GM18870 (cell line): ENCODE measurements around the gene DIMT1.

Experiments used
- ATAC-seq: cut with Tn5 transposase; IDR thresholded peaks from one replicate; pipeline ENCODE4 v1.9.1; 2021; ENCODE audit warnings: moderate library complexity; ENCODE audit not compliant: unreplicated experiment

Gene DIMT1

GRCh38 chr5:62403411-62404250 is at the start of gene DIMT1:
Gene DIMT1, minus strand, starts transcription at chr5:62403905. Its CDS starts 133 bp downstream, at chr5:62403772.
- ATAC-seq, result peak; percentile 95

GRCh38 chr5:62450259-62450658 is 46.6 kb upstream of the DIMT1 start:
- ATAC-seq, result no peak

- ATAC-seq, result no peak
Measured at GRCh38 chr5:62448528-62448927, 44.8 kb upstream of the DIMT1 start.

- no peak for ATAC-seq
Measured at GRCh38 chr5:62432621-62433064, 28.9 kb upstream of the DIMT1 start.

- no peak for ATAC-seq
Measured at GRCh38 chr5:62431735-62432620, 28.3 kb upstream of the DIMT1 start.

GRCh38 chr5:62424763-62425162 is 21.1 kb upstream of the DIMT1 start:
- ATAC-seq, result no peak

DNA sequence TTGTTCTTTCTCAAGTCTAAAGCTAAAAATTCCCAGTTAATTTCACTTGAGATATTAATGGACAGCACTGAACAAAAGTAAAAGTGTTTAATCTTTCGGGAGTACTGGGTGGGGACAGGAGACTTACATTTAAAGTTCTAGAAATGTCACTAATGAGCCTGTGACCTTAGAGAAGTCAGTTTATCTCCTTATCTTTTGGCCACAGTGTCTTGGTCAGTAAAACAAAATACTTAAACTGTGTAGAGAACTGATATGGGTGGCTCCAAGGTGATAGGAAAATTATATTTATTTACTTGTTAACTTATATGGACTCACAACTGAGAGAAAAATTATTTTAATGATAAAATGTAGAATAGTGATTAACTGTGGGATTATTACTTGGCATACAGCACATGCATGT is 17.7 kb upstream of the DIMT1 start:
- no peak for ATAC-seq

DNA sequence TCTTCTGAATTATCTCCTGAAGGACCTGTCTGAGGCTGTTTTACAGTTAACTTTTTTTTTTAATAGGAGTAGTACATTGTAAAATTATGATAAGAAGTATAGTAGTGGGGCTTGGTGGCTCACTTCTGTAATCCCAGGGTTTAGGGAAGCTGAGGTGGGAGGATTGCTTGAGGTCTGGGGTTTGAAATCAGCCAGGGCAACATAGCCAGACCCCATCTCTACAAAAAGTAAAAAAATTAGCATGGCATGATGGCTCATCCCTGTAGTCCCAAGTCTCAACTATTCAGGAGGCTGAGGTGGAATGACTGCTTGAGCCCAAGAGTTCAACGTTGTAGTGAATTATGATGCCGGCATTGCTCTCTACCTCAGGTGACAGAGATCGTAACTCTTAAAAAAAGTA is 15.9 kb upstream of the DIMT1 start:
- no peak for ATAC-seq

GRCh38 chr5:62418462-62419076 is 14.9 kb upstream of the DIMT1 start:
- no peak for ATAC-seq

- ATAC-seq, result no peak
Measured at GRCh38 chr5:62413711-62414110, 10.0 kb upstream of the DIMT1 start.

DNA sequence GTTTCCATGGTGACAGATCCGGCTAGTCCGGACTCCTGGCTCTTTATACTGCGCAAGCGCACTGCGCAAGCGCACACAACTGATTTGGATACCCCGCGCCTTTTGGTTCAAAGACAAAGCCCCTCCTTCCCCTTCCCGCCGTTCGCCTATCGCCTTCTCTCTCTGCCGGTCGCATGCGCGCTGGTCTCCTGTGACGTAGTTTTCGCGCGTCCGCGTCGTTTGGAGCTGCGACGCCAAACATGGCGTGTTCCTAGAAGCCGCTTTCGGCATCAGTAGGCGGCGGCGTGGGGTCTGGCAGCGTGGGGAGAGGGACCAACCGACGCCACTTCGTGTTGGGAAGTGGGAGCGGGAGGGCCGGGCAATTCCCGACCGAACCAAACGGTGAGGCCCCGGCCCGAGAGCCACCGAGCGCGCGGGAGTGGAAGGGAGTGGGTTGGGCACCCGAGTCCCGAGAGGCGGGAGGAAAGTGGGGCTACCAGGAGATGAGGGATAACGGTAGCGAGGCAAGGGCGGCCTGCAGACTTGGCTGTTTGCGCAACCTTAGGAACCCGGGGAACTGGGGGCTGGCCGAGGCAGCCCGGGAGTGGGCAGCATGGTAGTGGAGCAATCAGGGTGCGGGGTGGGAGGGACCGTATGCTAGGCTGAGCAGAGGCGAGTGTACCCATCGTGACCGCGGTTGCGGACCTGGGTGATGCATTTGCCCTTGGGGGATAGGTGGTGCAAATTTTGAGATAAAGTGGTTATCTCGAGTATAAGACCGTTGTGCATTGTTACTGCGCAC is 9.0 kb upstream of the DIMT1 start, which contains the start of gene IPO11:
Gene IPO11 (plus strand): TSS at position 215 of the 781 bp plus-strand sequence. CDS start 24,517 bp downstream, outside the sequence.
- peak; percentile 96 for ATAC-seq

DNA sequence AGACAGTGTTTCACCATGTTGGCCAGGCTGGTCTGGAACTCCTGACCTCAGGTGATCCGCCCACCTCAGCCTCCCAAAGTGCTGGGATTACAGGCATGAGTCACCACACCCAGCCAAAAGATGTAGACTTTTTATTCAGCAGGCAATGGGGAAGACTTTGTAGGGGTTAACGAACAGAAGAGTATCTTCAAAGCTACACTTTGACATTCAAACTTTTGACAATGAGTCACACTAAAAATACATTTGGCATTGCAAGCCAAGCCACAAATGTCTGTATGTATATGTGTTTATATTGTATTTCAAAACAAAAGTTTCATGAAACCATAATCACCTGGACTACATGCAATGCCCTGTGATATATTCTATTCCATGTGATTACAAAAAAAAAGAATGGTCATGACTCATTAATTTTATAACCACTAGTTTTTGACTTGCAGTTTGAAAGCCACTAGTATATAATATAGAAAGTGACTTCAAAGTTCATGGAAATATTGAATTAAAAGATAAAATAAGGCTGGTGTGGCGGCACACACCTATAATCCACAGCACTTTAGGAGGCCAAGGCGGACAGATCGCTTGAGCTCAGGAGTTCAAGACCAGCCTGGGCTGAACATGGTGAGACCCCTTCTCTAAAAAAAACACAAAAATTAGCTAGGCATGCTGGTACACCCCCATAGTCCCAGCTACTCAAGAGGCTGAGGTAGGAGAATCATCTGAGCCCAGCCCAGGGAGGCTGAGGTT is 8.3 kb downstream of the DIMT1 start:
- no peak for ATAC-seq

GRCh38 chr5:62386824-62387223 is 16.9 kb downstream of the DIMT1 start:
- no peak for ATAC-seq

DNA sequence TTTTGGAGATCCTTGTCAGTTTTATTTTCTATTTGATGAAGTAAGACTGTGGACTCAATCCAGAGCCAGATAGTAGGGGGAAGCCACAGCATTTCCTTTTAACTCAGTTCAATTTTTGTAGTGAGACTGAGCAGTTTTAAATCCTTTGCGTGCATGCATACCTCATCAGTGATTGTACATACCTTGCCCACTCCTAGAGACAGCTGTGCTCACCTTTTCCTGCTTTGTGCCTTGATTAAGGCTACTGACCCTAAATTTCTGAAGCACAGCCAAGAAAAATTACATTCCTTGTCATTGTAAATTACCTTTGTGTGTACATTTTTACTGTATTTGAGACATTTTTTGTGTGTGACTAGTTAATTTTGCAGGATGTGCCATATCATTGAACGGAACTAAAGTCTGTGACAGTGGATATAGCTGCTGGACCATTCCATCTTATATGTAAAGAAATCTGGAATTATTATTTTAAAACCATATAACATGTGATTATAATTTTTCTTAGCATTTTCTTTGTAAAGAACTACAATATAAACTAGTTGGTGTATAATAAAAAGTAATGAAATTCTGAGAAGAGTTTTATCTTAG is 17.8 kb downstream of the DIMT1 start:
- ATAC-seq, result no peak

DNA sequence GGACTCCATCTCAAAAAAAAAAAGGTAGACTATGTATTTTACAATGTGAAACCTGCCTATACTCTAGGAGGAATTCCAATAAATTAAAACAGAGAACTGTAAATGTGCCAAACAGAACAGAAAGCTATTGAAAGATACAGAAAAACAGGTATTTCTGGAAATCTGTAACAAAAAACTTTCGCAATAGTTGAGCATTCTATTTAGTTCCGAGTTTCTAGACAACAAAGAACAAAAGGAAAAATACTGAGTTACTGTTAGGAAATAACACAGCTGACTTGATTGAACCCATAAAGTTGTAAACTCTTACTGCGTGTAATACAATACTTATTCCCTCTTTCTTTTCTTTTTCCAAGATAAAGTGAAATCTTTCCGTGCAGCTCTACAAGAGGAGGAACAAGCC is 18.6 kb downstream of the DIMT1 start:
- no peak for ATAC-seq

- no peak for ATAC-seq
Measured at GRCh38 chr5:62376064-62376463, 27.6 kb downstream of the DIMT1 start.

- ATAC-seq, result no peak
Measured at GRCh38 chr5:62375627-62376026, 28.1 kb downstream of the DIMT1 start.

- ATAC-seq, result no peak
Measured at GRCh38 chr5:62374090-62374489, 29.6 kb downstream of the DIMT1 start.

DNA sequence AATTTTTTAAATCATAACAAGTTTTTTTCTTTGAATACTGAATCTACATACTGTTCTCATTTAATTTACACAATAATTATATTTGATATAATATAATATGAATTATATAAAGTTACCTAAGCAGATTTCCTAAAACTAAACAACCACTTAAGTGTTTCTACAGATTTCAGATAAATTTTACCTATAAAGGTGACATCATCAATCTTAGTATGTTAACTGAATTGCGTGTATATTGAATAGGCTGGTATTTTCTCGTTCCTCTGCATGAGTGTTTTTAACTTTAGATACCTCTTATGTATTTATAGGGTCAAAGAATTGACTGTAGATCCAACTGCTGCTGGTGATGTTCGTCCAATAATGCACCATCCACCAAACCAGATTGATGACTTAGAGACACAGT is 30.3 kb downstream of the DIMT1 start:
- no peak for ATAC-seq
